Gastroesophageal sphincter (tissue), 4 donors: Measurements from ENCODE around the gene CALML5. TPM values are rescaled to one million over a fixed set of nuclear protein-coding genes. Genes with fewer than 3 reads are reported as not detected.

Experiments
- ATAC-seq: fragments of 150-250 bp; one replicate; pipeline ENCODE4 v1.9.1; 2016; ENCODE audit warnings: mild to moderate bottlenecking, moderate library complexity
- H3K27ac ChIP-seq, 4 donors: fragments of 200-600 bp; sonication (generic) in 3 of 4; 1 replicate in 3 of 4; 2 replicates in 1 of 4; pipeline ENCODE4 v1.5.1; 2016 to 2019
- H3K27me3 ChIP-seq: fragments of 200-600 bp; sonication (generic); one replicate; pipeline ENCODE4 v1.5.1; 2019
- H3K36me3 ChIP-seq, 2 donors: fragments of 200-600 bp; sonication (generic); one replicate each; pipeline ENCODE4 v1.5.1; 2019; ENCODE audit warnings: control low read depth in 1 of 2
- H3K4me1 ChIP-seq, 3 donors: fragments of 200-600 bp; sonication (generic); 1 replicate in 2 of 3; 2 replicates in 1 of 3; pipeline ENCODE4 v1.5.1; 2016 to 2019; ENCODE audit warnings: control low read depth in 2 of 3
- H3K4me3 ChIP-seq, 2 donors: fragments of 200-600 bp; sonication (generic); one replicate each; pipeline ENCODE4 v1.5.1; 2019; ENCODE audit warnings: mild to moderate bottlenecking in 1 of 2, moderate library complexity in 1 of 2
- H3K9me3 ChIP-seq, 3 donors: fragments of 200-600 bp; sonication (generic); one replicate each; pipeline ENCODE4 v1.5.1; 2017 to 2019; ENCODE audit warnings: control low read depth in 2 of 3
- EP300 ChIP-seq: sonication (generic); formaldehyde crosslinking; IDR thresholded peaks from one replicate; pipeline ENCODE4 v1.6.1; 2017; ENCODE audit warnings: antibody characterized with exemption, mild to moderate bottlenecking
- POLR2A ChIP-seq, 2 donors: fragments of 450-650 bp; IDR thresholded peaks; one replicate each; pipeline ENCODE4 v1.6.1; 2017; ENCODE audit warnings: antibody characterized with exemption in 2 of 2, mild to moderate bottlenecking in 2 of 2, moderate library complexity in 1 of 2
- POLR2AphosphoS5 ChIP-seq: sonication (generic); formaldehyde crosslinking; IDR thresholded peaks from one replicate; pipeline ENCODE4 v1.6.1; 2017; ENCODE audit warnings: antibody characterized with exemption
- WGBS, 2 donors: methylation state at CpG; one replicate each; pipeline ENCODE4 v1.1.5; 2018; ENCODE audit warnings: low coverage in 1 of 2; 5-methylcytosine and 5-hydroxymethylcytosine counted together
- total RNA-seq, 4 donors: library from RNA; depleted of rRNA; stranded (reverse); fragments of >200 nt; gene quantifications; one replicate each; pipeline ENCODE4 v1.1.0, GENCODE V29; 2016
- TF ChIP-seq, protein P1 (sequence below), 4 experiments: fragments of 200-600 bp in 2 of 4; fragments of 450-650 bp in 2 of 4; sonication (generic) in 1 of 4; IDR thresholded peaks; one replicate each; pipeline ENCODE4 v1.5.1; 2017 to 2019; ENCODE audit warnings: antibody characterized with exemption in 4 of 4, mild to moderate bottlenecking in 2 of 4, moderate library complexity in 2 of 4

CALML5 gene, protein sequence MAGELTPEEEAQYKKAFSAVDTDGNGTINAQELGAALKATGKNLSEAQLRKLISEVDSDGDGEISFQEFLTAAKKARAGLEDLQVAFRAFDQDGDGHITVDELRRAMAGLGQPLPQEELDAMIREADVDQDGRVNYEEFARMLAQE
- not detected for total RNA-seq

DNA sequence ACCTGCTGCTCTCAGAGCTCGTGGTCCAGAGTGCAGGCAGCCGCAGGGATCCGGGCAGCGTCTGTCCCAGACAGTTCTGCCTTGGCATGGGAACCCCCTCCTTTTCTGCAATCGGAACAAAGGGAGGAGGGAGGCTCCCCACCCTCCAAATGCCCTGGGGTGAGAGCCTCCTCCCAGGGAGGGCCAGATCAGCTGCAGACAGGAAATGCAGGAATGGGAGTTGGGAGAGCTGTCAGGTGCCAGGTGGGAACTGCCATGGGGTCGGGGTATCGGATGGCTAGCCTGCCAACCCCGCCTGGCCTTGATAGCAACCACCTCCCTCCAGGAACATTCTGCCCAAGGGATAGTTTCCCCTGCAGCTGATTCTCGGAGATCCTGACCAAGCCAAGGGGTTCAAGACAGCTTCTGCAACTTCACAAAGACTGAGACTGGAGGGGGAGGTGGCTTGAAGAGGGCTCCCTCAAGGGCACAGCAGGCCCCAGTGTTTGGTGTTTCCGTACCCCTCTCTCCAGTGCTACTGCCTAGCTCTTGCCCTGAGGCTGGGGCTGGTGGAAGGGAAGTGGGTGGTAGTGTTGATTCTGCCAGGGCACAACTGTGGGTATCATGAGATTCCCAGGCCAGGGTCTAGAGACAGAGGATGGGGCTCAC, at the start of gene CALML5:
CALML5 (minus strand) TSS at position 78 of the 648 bp plus-strand sequence. CDS start 132 bp downstream, outside the sequence.
- 80% methylated on average over 1 of the region's 10 CpGs; no CpG with 5 or more reads in 1 of the 2 donors for WGBS, 2 donors
- Histone ChIP-seq H3K27ac (no peak within 1 kb of the TSS), H3K4me1 (no peaks in the 10 kb centered on the region), H3K4me3 (no peak within 1 kb of the TSS), H3K27me3 (no peaks in the 10 kb centered on the region), H3K9me3 (no peaks in the 10 kb centered on the region), H3K36me3 (no peaks in the 10 kb centered on the region)
- no peak for ATAC-seq
- TF ChIP-seq EP300 (no peak), POLR2AphosphoS5 (no peak), POLR2A (IDR thresholded peaks at IDR 0.05) (no peak)
- TF ChIP-seq, protein P1, sequence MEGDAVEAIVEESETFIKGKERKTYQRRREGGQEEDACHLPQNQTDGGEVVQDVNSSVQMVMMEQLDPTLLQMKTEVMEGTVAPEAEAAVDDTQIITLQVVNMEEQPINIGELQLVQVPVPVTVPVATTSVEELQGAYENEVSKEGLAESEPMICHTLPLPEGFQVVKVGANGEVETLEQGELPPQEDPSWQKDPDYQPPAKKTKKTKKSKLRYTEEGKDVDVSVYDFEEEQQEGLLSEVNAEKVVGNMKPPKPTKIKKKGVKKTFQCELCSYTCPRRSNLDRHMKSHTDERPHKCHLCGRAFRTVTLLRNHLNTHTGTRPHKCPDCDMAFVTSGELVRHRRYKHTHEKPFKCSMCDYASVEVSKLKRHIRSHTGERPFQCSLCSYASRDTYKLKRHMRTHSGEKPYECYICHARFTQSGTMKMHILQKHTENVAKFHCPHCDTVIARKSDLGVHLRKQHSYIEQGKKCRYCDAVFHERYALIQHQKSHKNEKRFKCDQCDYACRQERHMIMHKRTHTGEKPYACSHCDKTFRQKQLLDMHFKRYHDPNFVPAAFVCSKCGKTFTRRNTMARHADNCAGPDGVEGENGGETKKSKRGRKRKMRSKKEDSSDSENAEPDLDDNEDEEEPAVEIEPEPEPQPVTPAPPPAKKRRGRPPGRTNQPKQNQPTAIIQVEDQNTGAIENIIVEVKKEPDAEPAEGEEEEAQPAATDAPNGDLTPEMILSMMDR (IDR thresholded peaks at IDR 0.05), result no peak

DNA sequence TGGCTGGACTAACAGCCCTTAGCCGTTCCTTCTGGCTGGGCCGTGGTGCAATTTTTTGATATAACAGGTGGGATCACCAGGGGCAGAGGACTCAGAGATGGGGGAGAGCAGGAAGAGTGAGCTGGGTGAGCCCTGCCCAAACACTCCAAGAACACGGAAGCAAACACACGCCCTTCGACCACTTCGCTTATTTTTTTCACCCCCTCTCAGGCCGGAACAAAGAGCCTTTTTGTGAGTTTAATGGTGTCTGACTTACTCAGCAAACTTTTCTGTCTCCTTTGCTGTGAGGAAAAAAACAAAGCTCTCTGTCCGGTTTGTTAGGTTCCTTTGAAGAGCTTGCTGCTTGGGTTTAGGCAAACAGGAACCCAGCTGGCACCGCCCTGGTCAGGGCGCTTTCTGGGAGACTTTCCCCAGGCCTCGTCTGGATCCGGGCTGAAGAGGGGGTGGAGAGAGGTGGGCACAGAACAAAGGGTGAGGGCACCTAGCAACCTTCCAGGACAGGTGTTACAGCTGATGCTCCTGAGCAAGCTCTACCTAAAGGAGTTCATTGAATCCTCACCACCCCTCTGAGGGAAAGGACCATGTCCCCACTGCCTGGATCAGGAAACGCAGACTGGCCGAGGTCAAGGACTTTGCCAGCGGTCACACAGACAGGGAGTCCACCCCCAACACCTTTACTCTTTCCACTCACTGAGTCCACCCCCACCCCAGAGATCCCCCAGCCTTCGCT, 48.7 kb upstream of the CALML5 start:
- Histone ChIP-seq H3K27ac (peak overlapping the region; percentile 56 to 83 (median 82)), H3K27me3 (no peaks in the 10 kb centered on the region), H3K9me3 (no peaks in the 10 kb centered on the region), H3K4me1 (peaks cover 0 to 62% (median 26%) of the 10 kb centered on the region in 3 donors), H3K4me3 (peak overlapping the region in 1 of 2 donors; percentile 31), H3K36me3 (no peaks in the 10 kb centered on the region)
- ATAC-seq, result no peak
- WGBS, 2 donors, result 40 to 100% methylated on average over 1 to 9 of the region's 16 CpGs
- TF ChIP-seq POLR2A (IDR thresholded peaks at IDR 0.05) (no peak), POLR2AphosphoS5 (no peak), EP300 (no peak)
- TF ChIP-seq, protein P1 (IDR thresholded peaks at IDR 0.05), result no peak

DNA sequence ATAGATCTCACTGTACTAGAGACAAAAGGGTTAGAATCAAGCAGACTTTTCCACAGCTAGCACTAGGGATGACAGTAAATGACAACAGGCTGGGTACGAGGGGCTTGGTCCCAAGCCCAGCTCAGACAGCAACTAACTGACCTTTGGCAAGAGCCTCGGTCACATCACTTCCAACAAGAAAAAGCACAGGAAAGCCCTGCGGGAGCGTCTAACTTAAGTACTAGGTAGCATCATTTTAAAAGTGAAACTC, 48.2 kb upstream of the CALML5 start:
- 30% methylated on average over 4 of the region's 4 CpGs; no CpG with 5 or more reads in 1 of the 2 donors for WGBS, 2 donors
- Histone ChIP-seq H3K36me3 (no peaks in the 10 kb centered on the region), H3K4me1 (peaks cover 0 to 57% (median 26%) of the 10 kb centered on the region in 3 donors), H3K9me3 (peaks cover 0 to 4% (median 0%) of the 10 kb centered on the region in 3 donors), H3K4me3 (peak overlapping the region in 1 of 2 donors; percentile 31), H3K27me3 (no peaks in the 10 kb centered on the region), H3K27ac (peak overlapping the region; percentile 56 to 83 (median 82))
- TF ChIP-seq EP300, result no peak
- no peak for TF ChIP-seq POLR2AphosphoS5
- TF ChIP-seq, protein P1 (IDR thresholded peaks at IDR 0.05), result no peak
- no peak for TF ChIP-seq POLR2A (IDR thresholded peaks at IDR 0.05)
- ATAC-seq, result no peak

DNA sequence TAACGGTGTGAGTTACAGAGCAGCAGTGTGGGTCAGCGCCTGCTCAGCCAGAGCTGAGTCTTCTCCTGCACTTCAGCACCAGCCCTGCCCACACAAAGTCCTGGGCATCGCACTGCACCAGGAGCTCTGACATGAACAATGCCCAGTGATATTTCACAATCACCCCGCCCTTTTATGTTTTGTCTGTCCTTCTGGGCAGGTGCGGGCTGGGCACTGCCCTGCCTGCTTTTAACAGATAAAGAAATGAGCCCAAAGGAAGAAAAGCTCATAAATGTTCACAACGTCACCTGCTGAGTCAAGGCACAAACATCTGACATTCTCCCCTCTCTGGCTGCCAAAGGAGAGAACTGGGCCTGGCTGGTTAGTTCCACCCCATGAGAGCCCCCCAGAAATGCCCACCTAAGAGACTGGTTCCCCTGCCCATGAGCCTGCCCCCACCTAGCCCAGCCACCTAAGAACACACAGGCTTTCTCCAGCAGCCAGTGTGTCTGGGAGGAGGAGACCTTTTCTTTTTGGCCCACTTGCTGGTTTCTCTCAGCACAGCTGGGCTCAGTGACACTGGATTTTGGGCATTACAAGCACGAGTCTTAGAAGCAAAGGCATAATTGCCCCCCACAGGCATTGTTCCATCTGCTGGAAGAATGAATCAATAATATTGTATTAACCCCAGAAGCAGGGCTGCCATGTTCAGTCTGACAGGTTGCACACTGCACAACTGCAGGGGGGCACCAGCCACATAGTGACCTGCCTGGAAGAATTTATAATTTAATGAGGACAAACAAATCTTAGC, 47.7 kb upstream of the CALML5 start:
- no peaks in the 10 kb centered on the region for H3K27me3 ChIP-seq
- H3K9me3 ChIP-seq, result peaks cover 0 to 9% (median 0%) of the 10 kb centered on the region in 3 donors
- peaks cover 0 to 52% (median 26%) of the 10 kb centered on the region in 3 donors for H3K4me1 ChIP-seq
- no peaks in the 10 kb centered on the region for H3K36me3 ChIP-seq
- 70 to 87% methylated on average over 2 to 4 of the region's 7 CpGs for WGBS, 2 donors
- TF ChIP-seq, protein P1 (IDR thresholded peaks at IDR 0.05), result no peak
- no peak for TF ChIP-seq POLR2A (IDR thresholded peaks at IDR 0.05)
- H3K27ac ChIP-seq, result peak overlapping the region; percentile 56 to 83 (median 82)
- peak overlapping the region in 1 of 2 donors; percentile 31 for H3K4me3 ChIP-seq
- ATAC-seq, result peak; percentile 37
